Tibial artery (tissue), 4 donors: ENCODE data around the gene KRAS.

Source experiments
- DNase-seq, 2 donors: peaks; one replicate each; pipeline ENCODE4 v3.0.0-alpha.2; 2019
- H3K27ac ChIP-seq, 2 donors: fragments of 200-600 bp; sonication (generic) in 1 of 2; 1 replicate in 1 of 2; 2 replicates in 1 of 2; pipeline ENCODE4 v1.5.1; 2018 to 2019; ENCODE audit warnings: mild to moderate bottlenecking in 1 of 2
- H3K27me3 ChIP-seq, 2 donors: fragments of 200-600 bp; sonication (generic) in 1 of 2; one replicate each; pipeline versions ENCODE4 v1.5.1 to v1.6.0; 2016 to 2019
- H3K36me3 ChIP-seq, 3 donors: fragments of 200-600 bp; sonication (generic) in 2 of 3; one replicate each; pipeline ENCODE4 v1.5.1; 2016 to 2019; ENCODE audit warnings: mild to moderate bottlenecking in 2 of 3
- H3K4me1 ChIP-seq, 4 donors: fragments of 200-600 bp; sonication (generic) in 2 of 4; 1 replicate in 3 of 4; 2 replicates in 1 of 4; pipeline ENCODE4 v1.5.1; 2016 to 2019
- H3K4me3 ChIP-seq, 2 donors: fragments of 200-600 bp; sonication (generic) in 1 of 2; 1 replicate in 1 of 2; 2 replicates in 1 of 2; pipeline ENCODE4 v1.5.1; 2018 to 2019; ENCODE audit warnings: mild to moderate bottlenecking in 2 of 2
- H3K9me3 ChIP-seq, 3 donors: fragments of 200-600 bp; sonication (generic) in 1 of 3; one replicate each; pipeline ENCODE4 v1.5.1; 2016 to 2019
- intact Hi-C: fragments of 100-400 bp; cut with DNase I; formaldehyde crosslinking; loops from one replicate; pipeline ENCODE4 v1.15.0; 2023; ENCODE audit warnings: low total_unique reads
- TF ChIP-seq, protein P1 (sequence below), 2 experiments: fragments of 200-600 bp in 1 of 2; fragments of 450-650 bp in 1 of 2; IDR thresholded peaks; one replicate each; pipeline ENCODE4 v1.5.1; 2017 to 2019; ENCODE audit warnings: antibody characterized with exemption in 2 of 2, mild to moderate bottlenecking in 1 of 2, moderate library complexity in 1 of 2

The KRAS gene

DNA sequence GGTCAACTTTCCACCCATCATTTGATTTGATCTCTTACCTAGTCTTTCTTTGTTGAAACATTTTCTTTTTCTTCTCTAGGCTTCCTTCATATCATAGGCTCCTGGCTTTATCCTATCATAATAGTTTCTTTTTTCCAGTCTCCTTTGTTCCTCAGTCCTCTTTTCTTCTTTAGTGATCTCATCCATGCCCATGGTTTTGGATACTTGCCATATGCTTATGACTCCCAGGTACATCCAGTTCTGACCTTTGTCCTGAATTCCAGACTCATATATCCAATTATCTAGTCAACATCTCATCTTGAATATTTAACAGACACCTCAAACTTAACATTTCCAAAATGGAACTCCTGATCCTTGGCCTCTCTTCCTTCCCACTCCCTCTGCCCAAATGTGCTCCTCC is 36.1 kb upstream of the KRAS start:
- Histone ChIP-seq H3K27me3 (no peaks in the 10 kb centered on the region), H3K27ac (no peak overlapping the region), H3K4me3 (no peak overlapping the region), H3K4me1 (no peaks in the 10 kb centered on the region), H3K36me3 (no peaks in the 10 kb centered on the region), H3K9me3 (no peaks in the 10 kb centered on the region)
- intact Hi-C loops = no loop called here
- DNase-seq = no peak
- TF ChIP-seq, protein P1, sequence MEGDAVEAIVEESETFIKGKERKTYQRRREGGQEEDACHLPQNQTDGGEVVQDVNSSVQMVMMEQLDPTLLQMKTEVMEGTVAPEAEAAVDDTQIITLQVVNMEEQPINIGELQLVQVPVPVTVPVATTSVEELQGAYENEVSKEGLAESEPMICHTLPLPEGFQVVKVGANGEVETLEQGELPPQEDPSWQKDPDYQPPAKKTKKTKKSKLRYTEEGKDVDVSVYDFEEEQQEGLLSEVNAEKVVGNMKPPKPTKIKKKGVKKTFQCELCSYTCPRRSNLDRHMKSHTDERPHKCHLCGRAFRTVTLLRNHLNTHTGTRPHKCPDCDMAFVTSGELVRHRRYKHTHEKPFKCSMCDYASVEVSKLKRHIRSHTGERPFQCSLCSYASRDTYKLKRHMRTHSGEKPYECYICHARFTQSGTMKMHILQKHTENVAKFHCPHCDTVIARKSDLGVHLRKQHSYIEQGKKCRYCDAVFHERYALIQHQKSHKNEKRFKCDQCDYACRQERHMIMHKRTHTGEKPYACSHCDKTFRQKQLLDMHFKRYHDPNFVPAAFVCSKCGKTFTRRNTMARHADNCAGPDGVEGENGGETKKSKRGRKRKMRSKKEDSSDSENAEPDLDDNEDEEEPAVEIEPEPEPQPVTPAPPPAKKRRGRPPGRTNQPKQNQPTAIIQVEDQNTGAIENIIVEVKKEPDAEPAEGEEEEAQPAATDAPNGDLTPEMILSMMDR (IDR thresholded peaks at IDR 0.05) = no peak

DNA sequence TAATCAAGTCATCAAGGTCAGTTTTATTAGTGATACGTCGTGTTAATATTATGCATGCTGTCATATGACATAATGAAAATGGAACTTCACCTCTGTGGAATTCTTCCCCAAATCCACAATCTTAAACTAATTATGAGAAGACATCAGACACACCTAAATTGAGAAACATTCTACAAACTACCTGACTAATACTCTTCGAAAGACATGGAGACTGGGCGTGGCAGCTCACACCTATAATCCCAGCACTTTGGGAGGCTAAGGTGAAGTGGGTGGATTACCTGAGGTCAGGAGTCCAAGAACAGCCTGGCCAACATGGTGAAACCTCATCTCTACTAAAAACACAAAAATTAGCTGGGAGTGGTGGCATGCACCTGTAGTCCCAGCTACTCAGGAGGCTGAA is 33.3 kb upstream of the KRAS start:
- no peak overlapping the region for H3K4me3 ChIP-seq
- H3K36me3 ChIP-seq = no peaks in the 10 kb centered on the region
- intact Hi-C loops = no loop called here
- H3K4me1 ChIP-seq = no peaks in the 10 kb centered on the region
- H3K27me3 ChIP-seq = no peaks in the 10 kb centered on the region
- H3K9me3 ChIP-seq = no peaks in the 10 kb centered on the region
- TF ChIP-seq, protein P1 (IDR thresholded peaks at IDR 0.05) = no peak
- no peak for DNase-seq
- H3K27ac ChIP-seq = no peak overlapping the region

DNA sequence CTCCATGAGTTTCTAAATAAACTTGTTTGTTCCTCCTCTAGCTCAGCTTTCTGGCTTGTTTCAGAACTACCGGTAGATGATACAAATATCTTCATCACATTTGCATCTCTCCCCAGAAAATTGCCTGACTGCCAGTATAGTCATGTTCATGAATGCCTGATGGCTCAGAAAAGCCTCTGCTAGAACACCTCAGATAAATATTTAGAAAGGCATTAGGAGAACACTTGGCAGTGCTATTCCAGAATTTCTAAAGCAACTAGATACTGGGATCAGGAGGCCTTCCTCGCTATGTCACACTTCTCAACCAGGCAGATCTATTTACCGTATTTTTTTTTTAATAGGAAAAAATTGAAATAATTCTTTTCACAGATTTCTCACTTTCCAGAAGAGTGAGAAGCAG is 32.3 kb upstream of the KRAS start:
- Histone ChIP-seq H3K36me3 (no peaks in the 10 kb centered on the region), H3K4me3 (no peak overlapping the region), H3K27ac (no peak overlapping the region), H3K4me1 (no peaks in the 10 kb centered on the region), H3K27me3 (no peaks in the 10 kb centered on the region), H3K9me3 (no peaks in the 10 kb centered on the region)
- no peak for DNase-seq
- intact Hi-C loops = no loop called here
- TF ChIP-seq, protein P1 (IDR thresholded peaks at IDR 0.05) = no peak

DNA sequence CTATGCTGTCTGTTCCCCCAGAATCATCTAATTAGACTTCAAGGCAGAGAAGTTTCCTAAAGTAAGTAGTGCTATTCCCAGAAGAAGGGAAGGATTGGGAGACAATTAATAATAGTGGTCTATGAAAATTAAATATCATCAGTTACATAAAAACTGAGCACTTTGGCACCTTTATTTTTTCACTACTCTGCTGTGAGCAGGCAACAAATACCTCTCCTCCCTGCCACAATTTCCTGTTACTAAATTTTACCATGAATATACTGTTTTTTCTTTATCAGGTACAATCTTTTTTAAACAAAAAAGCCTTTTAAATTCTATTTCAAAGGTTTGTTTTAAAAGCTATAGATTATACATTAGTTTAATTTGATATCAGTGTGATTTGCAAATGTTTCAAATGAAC is 29.4 kb upstream of the KRAS start:
- no peak for DNase-seq
- TF ChIP-seq, protein P1 (IDR thresholded peaks at IDR 0.05) = no peak
- H3K27me3 ChIP-seq = no peaks in the 10 kb centered on the region
- H3K4me3 ChIP-seq = no peak overlapping the region
- no peak overlapping the region for H3K27ac ChIP-seq
- no peaks in the 10 kb centered on the region for H3K9me3 ChIP-seq
- intact Hi-C loops = no loop called here
- no peaks in the 10 kb centered on the region for H3K4me1 ChIP-seq
- no peaks in the 10 kb centered on the region for H3K36me3 ChIP-seq

DNA sequence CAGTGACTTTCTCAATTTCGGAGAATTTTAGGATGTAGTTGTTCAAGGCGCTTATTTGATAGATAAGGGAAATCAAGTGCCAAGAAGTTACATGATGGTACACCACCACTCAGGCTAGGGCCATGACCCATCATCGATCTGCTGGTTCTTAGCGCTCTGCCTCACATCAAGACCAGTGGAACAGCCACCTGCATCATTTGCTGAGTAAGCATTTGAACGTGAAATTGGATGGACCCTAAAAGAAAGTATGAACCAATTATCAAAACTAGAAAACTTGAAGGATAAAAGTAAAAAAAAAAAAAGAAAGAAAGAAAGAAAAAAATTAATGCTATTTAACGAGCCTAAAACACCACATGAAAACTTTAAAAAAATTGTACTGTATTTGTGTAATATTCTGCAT is 27.5 kb upstream of the KRAS start:
- intact Hi-C loops = no loop called here
- Histone ChIP-seq H3K27me3 (no peaks in the 10 kb centered on the region), H3K9me3 (no peaks in the 10 kb centered on the region), H3K4me3 (no peak overlapping the region), H3K4me1 (no peaks in the 10 kb centered on the region), H3K36me3 (no peaks in the 10 kb centered on the region), H3K27ac (no peak overlapping the region)
- TF ChIP-seq, protein P1 (IDR thresholded peaks at IDR 0.05) = no peak
- DNase-seq = no peak

DNA sequence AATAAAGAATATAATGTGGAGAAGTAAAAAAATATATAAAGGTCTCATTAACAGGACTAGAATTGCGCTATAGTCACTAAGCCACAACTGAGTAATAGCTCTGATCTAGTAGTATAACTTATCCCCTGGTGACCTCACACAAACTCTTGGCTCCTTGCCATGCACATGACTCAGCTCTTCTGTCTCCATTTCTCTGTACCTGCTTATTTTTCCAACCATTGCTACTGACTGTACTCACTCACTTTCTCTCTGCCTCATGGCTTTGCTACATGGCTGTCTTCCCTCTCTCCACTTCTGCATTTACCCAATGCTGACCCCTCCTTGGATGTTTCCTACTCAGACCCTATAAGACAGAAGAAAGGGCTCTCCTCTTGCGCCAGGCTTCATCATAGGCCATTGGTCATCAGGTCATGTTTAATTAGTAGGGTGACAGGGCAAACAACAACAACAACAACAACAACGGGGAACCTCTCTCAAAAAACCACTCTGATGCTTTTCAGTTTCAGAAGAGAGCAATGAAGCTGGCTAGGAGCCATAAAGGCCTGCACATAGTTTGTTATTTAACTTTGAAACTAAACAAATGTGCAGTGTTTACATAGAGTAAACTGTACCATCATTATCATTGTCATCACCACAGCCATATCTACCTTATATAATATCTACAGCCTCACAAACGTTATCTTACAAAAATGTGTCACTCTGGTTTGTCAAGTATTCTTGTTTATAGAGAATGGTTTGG is 25.6 kb upstream of the KRAS start:
- no peaks in the 10 kb centered on the region for H3K4me1 ChIP-seq
- intact Hi-C loops = no loop called here
- H3K27ac ChIP-seq = no peak overlapping the region
- no peaks in the 10 kb centered on the region for H3K9me3 ChIP-seq
- DNase-seq = no peak
- no peak overlapping the region for H3K4me3 ChIP-seq
- H3K27me3 ChIP-seq = no peaks in the 10 kb centered on the region
- TF ChIP-seq, protein P1 (IDR thresholded peaks at IDR 0.05) = no peak
- no peaks in the 10 kb centered on the region for H3K36me3 ChIP-seq
